Esophagus (tissue), 2 donors: Measurements from ENCODE around the gene EPGN. TPM values are rescaled to one million over a fixed set of nuclear protein-coding genes. Genes with fewer than 3 reads are reported as not detected.
A peak's percentile ranks its signal among the peaks of the same experiment; 100 is the strongest.

Source experiments
- H3K27ac ChIP-seq, 2 donors: one replicate each; pipeline ENCODE4 v1.5.1; 2013; ENCODE audit warnings: low read depth in 2 of 2, mild to moderate bottlenecking in 2 of 2, inconsistent platforms in 1 of 2, low read length in 1 of 2, moderate library complexity in 1 of 2
- H3K27me3 ChIP-seq, 2 donors: one replicate each; pipeline ENCODE4 v1.6.1; 2013; ENCODE audit warnings: low read length in 2 of 2, control low read depth in 1 of 2, mild to moderate bottlenecking in 1 of 2; ENCODE audit not compliant: insufficient read depth in 2 of 2, control insufficient read depth in 1 of 2
- H3K36me3 ChIP-seq, 2 donors: one replicate each; pipeline ENCODE4 v1.6.1; 2013; ENCODE audit warnings: low read length in 1 of 2; ENCODE audit not compliant: control insufficient read depth in 2 of 2, insufficient read depth in 2 of 2
- H3K4me1 ChIP-seq, 2 donors: one replicate each; pipeline ENCODE4 v1.6.1; 2013; ENCODE audit warnings: low read length in 1 of 2; ENCODE audit not compliant: control insufficient read depth in 2 of 2, insufficient read depth in 2 of 2
- H3K4me3 ChIP-seq, 2 donors: one replicate each; pipeline ENCODE4 v1.5.1; 2013; ENCODE audit warnings: low read length in 2 of 2, mild to moderate bottlenecking in 2 of 2, low read depth in 1 of 2, moderate library complexity in 1 of 2
- H3K9me3 ChIP-seq, 2 donors: one replicate each; pipeline ENCODE4 v1.6.1; 2013; ENCODE audit warnings: mild to moderate bottlenecking in 2 of 2, low read depth in 1 of 2, low read length in 1 of 2, moderate library complexity in 1 of 2; ENCODE audit not compliant: control insufficient read depth in 2 of 2, insufficient read depth in 1 of 2
- WGBS, 2 donors: extraction: QIAGEN DNeasy Blood & Tissue Kit; methylation state at CpG; one replicate each; pipeline ENCODE4 v1.1.7; 2013; 5-methylcytosine and 5-hydroxymethylcytosine counted together
- polyA plus RNA-seq, 2 donors: library from polyadenylated mRNA; stranded (reverse); fragments of 200-250 nt; gene quantifications; one replicate each; pipeline ENCODE4 v1.2.3, GENCODE V29; 2013
- donor health status: healthy with polysubstance abuse.
- donor health status: Bipolar disorder and iron deficiency.

EPGN gene
- polyA plus RNA-seq, 2 donors, result 12.8 to 63.1 TPM

DNA sequence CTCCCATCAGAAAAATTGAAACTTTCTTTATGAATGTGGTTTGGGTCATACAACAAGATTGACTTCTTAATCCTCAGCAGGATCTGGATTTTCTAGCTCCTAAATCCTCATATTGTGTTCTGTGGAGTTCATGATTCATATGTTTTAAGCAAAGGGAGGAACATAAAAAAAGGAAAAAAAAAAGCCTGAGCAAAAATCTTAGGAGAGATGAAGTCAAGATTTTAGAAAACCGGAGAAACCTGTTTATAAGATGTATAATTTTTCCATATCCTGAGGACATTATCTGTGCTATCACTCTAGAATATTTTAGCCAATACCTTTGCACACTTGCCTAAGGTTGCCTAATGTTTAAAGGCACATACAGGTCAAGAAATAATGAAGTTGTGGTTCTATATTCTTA, 49.7 kb downstream of the EPGN start:
- Histone ChIP-seq H3K36me3 (no peaks in the 10 kb centered on the region), H3K4me3 (no peak overlapping the region), H3K27ac (no peak overlapping the region), H3K27me3 (no peaks in the 10 kb centered on the region), H3K4me1 (no peaks in the 10 kb centered on the region), H3K9me3 (no peaks in the 10 kb centered on the region)
- 48 to 74% methylated on average over 1 of the region's 1 CpG for WGBS, 2 donors

DNA sequence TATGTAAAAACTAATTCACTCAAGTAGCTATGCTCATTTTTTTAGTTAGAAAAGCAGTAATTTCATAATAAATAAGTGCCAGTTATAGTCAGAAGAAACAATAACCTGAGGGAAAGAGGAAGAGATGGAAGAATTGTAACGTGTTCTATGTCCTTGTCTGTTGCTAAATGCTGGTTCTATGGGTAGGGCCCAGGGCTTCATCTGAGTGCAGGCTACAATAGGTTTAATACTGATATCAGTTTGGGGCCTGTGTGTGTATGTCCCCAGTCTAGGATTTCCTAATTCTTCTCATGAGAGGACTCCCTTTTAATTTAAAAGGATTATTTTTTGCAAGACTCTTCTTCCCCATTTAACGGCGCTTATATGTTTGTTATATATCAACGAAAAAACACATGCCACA, 53.4 kb downstream of the EPGN start:
- no peak overlapping the region for H3K27ac ChIP-seq
- WGBS, 2 donors, result 64 to 79% methylated on average over 4 of the region's 4 CpGs
- no peaks in the 10 kb centered on the region for H3K9me3 ChIP-seq
- peaks cover 0 to 3% of the 10 kb centered on the region in 2 donors for H3K4me1 ChIP-seq
- H3K4me3 ChIP-seq, result no peak overlapping the region
- H3K36me3 ChIP-seq, result no peaks in the 10 kb centered on the region
- no peaks in the 10 kb centered on the region for H3K27me3 ChIP-seq

DNA sequence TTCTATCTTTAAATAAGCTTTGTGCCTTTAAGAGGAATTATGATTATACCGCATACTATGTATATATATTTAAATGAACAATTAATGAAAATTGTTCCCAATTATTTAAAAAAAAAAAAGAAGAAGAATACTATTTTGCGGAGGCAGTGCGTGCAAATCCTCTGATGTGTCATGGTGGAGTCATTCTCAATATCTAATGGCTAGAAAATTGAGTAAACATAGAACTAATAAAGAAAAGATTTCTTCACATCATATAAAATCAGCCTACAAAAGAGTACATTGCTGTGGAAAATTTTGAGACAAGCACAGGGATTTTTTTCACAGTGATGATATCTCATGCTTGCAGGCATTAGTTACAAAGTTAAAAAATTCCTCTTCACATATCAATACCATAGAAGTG, 54.1 kb downstream of the EPGN start:
- H3K27me3 ChIP-seq, result no peaks in the 10 kb centered on the region
- 61 to 88% methylated on average over 3 of the region's 3 CpGs for WGBS, 2 donors
- H3K27ac ChIP-seq, result no peak overlapping the region
- no peak overlapping the region for H3K4me3 ChIP-seq
- H3K9me3 ChIP-seq, result no peaks in the 10 kb centered on the region
- H3K4me1 ChIP-seq, result peaks cover 0 to 3% of the 10 kb centered on the region in 2 donors
- no peaks in the 10 kb centered on the region for H3K36me3 ChIP-seq

DNA sequence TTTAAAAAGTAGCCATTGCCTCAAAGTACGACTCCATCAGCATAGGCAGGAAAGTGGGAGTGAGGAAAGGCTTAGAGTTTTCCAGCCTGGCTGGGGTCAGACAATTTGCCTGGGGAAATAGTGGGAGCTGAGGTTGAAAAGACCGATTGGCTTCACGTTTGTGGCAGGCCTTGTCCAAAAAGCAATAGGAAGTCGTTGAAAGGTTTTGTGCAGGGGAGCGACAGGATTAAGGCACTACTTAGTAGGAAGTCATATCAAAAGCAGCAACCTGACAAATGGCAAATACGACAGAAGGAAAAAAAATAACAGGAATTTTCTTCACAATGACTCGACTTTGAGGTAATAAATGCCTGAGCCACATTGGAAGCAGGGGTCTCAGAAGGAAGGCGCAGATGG, 56.0 kb downstream of the EPGN start:
- peak overlapping the region in 1 of 2 donors; percentile 71 for H3K4me3 ChIP-seq
- no peaks in the 10 kb centered on the region for H3K9me3 ChIP-seq
- no peak overlapping the region for H3K27ac ChIP-seq
- no peaks in the 10 kb centered on the region for H3K27me3 ChIP-seq
- peaks cover 0 to 3% of the 10 kb centered on the region in 2 donors for H3K4me1 ChIP-seq
- H3K36me3 ChIP-seq, result no peaks in the 10 kb centered on the region
- WGBS, 2 donors, result 46 to 51% methylated on average over 8 of the region's 8 CpGs

DNA sequence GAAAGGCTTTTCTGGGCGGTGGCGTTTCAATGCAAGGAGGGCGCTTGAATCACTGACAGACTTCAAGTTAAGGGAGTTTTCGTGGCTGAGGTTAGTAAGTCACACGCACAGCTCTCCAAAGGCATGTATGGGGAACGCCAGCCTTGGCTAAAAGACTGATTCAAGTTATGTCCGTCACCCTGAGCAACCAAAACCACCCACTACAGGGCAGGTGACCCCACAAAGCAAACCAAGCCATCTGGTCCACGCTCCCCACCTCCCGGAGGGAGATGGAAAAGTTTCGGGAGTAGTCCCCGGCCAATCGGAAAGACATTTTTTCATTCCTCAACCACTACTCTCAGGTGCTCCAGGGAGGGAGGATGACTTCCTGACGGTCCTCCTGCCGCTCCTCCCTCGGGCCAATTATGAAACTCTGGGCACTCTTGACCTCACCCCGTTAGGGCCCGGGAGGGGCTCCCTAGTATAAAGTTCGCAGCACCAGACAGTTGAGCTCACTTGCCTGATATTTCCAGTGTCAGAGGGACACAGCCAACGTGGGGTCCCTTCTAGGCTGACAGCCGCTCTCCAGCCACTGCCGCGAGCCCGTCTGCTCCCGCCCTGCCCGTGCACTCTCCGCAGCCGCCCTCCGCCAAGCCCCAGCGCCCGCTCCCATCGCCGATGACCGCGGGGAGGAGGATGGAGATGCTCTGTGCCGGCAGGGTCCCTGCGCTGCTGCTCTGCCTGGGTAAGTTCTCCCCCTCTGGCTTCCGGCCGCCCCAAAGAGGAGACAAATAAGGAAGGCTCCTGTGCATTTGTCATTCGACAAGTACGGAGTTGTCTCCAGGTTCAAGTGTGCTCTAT, 56.6 kb downstream of the EPGN start, which contains the start of gene EREG:
Gene EREG (plus strand): TSS at position 494 of the 840 bp plus-strand sequence. CDS start 164 bp downstream, at position 658.
- H3K4me1 ChIP-seq, result peaks cover 0 to 3% of the 10 kb centered on the region in 2 donors
- WGBS, 2 donors, result 8 to 9% methylated on average over 40 of the region's 40 CpGs
- H3K27me3 ChIP-seq, result no peaks in the 10 kb centered on the region
- peak within 1 kb of the TSS; percentile 64 to 71 for H3K4me3 ChIP-seq
- no peaks in the 10 kb centered on the region for H3K36me3 ChIP-seq
- no peaks in the 10 kb centered on the region for H3K9me3 ChIP-seq
- H3K27ac ChIP-seq, result peak within 1 kb of the TSS; percentile 11 to 57

DNA sequence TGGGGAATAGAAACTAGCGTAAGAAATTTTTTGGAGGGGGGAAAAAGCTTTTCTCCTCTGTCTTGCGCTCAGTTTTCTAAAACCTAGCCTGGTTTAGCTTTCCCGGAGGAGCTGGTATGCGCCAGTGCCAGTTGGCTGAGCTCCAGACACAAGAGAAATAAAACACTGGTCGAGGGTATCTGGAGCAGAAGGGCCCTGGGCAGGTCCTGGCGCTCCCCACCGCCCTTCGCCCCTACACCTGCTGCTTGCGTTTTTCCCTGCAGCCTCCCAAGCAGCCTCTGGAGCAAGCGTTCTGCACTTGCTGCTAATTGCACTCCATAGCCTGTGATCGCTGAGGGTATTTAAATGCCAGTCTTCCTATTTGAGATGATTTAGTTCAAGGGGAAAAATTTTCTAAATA, 57.5 kb downstream of the EPGN start:
- Histone ChIP-seq H3K36me3 (no peaks in the 10 kb centered on the region), H3K27me3 (no peaks in the 10 kb centered on the region), H3K4me3 (peak overlapping the region; percentile 36 to 71), H3K9me3 (no peaks in the 10 kb centered on the region), H3K4me1 (peaks cover 0 to 3% of the 10 kb centered on the region in 2 donors), H3K27ac (peak overlapping the region in 1 of 2 donors; percentile 14)
- 15 to 22% methylated on average over 11 of the region's 11 CpGs for WGBS, 2 donors

Other genes starting within 250 kb of the EPGN start
- gene CXCL2, start 209.3 kb upstream of the EPGN start, polyA plus RNA-seq, result 10 to 100 TPM in 1 of 2 donors, 1 to 10 TPM in 1; 2.5 to 17.1 TPM
- gene MTHFD2L, start 150.4 kb upstream of the EPGN start, polyA plus RNA-seq, result 1 to 10 TPM; 5.9 to 6.2 TPM
- 1 to 10 TPM; 4.9 to 5.9 TPM for gene EREG, start 56.7 kb downstream of the EPGN start, polyA plus RNA-seq
- 10 to 100 TPM; 12.8 to 17.4 TPM for gene AREG, start 136.7 kb downstream of the EPGN start, polyA plus RNA-seq